Activated T-cell treated with anti-CD3 and anti-CD28 coated beads, Interleukin-2, amount 50 U/mL, for 1 hour (primary cell): ENCODE measurements around the gene FOXJ1.
"Not testable (repeated sequence)": the region's sequence is repeated elsewhere in the genome, so short reads cannot be mapped to it uniquely, and the experiment has no call there.

ENCODE experiments used
- DNase-seq: peaks from one replicate; pipeline ENCODE4 v3.0.0-alpha.2; 2020

FOXJ1 gene

GRCh38 chr17:76141212-76142038, at the start of gene FOXJ1:
Gene FOXJ1, minus strand, starts transcription at chr17:76141245. Its CDS starts 850 bp downstream, at chr17:76140395.
- peak; percentile 96 for DNase-seq

- DNase-seq, result no peak
These were observed 48.7 kb upstream of the FOXJ1 start for GRCh38 chr17:76189741-76190140.

GRCh38 chr17:76189247-76189646, 48.2 kb upstream of the FOXJ1 start:
- DNase-seq, result no peak

- DNase-seq, result no peak
These were observed 47.4 kb upstream of the FOXJ1 start for GRCh38 chr17:76188213-76189016.

- DNase-seq, result not testable (repeated sequence)
These were observed 45.7 kb upstream of the FOXJ1 start for GRCh38 chr17:76186774-76187173.

- DNase-seq, result no peak
These were observed 43.2 kb upstream of the FOXJ1 start for GRCh38 chr17:76184290-76184689.

GRCh38 chr17:76182016-76182764, 41.1 kb upstream of the FOXJ1 start:
- peak; percentile 97 for DNase-seq

- peak; percentile 17 for DNase-seq
These were observed 38.7 kb upstream of the FOXJ1 start for GRCh38 chr17:76179496-76180467.

- DNase-seq, result peak; percentile 14
These were observed 37.1 kb upstream of the FOXJ1 start for GRCh38 chr17:76178124-76178523.

- DNase-seq, result peak; percentile 14
These were observed 35.9 kb upstream of the FOXJ1 start for GRCh38 chr17:76176701-76177574.

GRCh38 chr17:76174037-76174436, 33.0 kb upstream of the FOXJ1 start:
- DNase-seq, result peak; percentile 2

GRCh38 chr17:76173474-76173873, 32.4 kb upstream of the FOXJ1 start:
- peak; percentile 2 for DNase-seq

- peak; percentile 5 for DNase-seq
These were observed 30.7 kb upstream of the FOXJ1 start for GRCh38 chr17:76171706-76172105.

- DNase-seq, result peak; percentile 10
These were observed 29.1 kb upstream of the FOXJ1 start for GRCh38 chr17:76170114-76170513.

- peak; percentile 2 for DNase-seq
These were observed 25.9 kb upstream of the FOXJ1 start for GRCh38 chr17:76166906-76167305.

GRCh38 chr17:76166168-76166567, 25.1 kb upstream of the FOXJ1 start:
- peak; percentile 8 for DNase-seq

- DNase-seq, result no peak
These were observed 23.3 kb upstream of the FOXJ1 start for GRCh38 chr17:76164331-76164730.

GRCh38 chr17:76163919-76164318, 22.9 kb upstream of the FOXJ1 start:
- DNase-seq, result no peak

GRCh38 chr17:76161619-76162266, 20.7 kb upstream of the FOXJ1 start:
- peak; percentile 7 for DNase-seq

- no peak for DNase-seq
These were observed 20.0 kb upstream of the FOXJ1 start for GRCh38 chr17:76160896-76161528.
